SK-N-SH treated with all-trans-retinoic acid at 6 μM for 48 hours (cell line): ENCODE data around the gene SAP30.

Experiments used
- ATAC-seq: fragments of 200-7000 bp; cut with Tn5 transposase; 3 replicates; pipeline ENCODE4 v1.9.1; 2020; ENCODE audit warnings: mild to moderate bottlenecking, moderate library complexity
- ARNTL ChIP-seq: fragments of 450-650 bp; formaldehyde crosslinking; IDR thresholded peaks from 2 replicates; pipeline ENCODE4 v1.5.0; 2020; ENCODE audit warnings: low read depth, mild to moderate bottlenecking, moderate library complexity, borderline replicate concordance
- BACH2 ChIP-seq: fragments of 250-450 bp; sonication (Bioruptor Pico); IDR thresholded peaks from 2 replicates; pipeline ENCODE4 v1.9.0; 2021; ENCODE audit warnings: mild to moderate bottlenecking, borderline replicate concordance
- CREB5 ChIP-seq: fragments of 250-450 bp; sonication (Bioruptor Pico); IDR thresholded peaks from 2 replicates; pipeline ENCODE4 v1.5.1; 2020; ENCODE audit warnings: low read depth, mild to moderate bottlenecking, moderate library complexity
- CSDC2 ChIP-seq: fragments of 250-450 bp; sonication (Bioruptor Pico); IDR thresholded peaks from 2 replicates; pipeline ENCODE4 v1.5.0; 2020; ENCODE audit warnings: mild to moderate bottlenecking, moderate library complexity
- CSRNP3 ChIP-seq: fragments of 250-450 bp; sonication (Bioruptor Pico); IDR thresholded peaks from 2 replicates; pipeline ENCODE4 v1.5.1; 2021; ENCODE audit warnings: mild to moderate bottlenecking, moderate library complexity
- ESRRG ChIP-seq: fragments of 250-450 bp; sonication (Bioruptor Pico); IDR thresholded peaks from 2 replicates; pipeline ENCODE4 v1.6.1; 2021; ENCODE audit warnings: mild to moderate bottlenecking
- GLIS3 ChIP-seq: fragments of 250-450 bp; sonication (Bioruptor Pico); IDR thresholded peaks from 2 replicates; pipeline ENCODE4 v1.5.0; 2020; ENCODE audit warnings: mild to moderate bottlenecking, moderate library complexity
- ISL1 ChIP-seq: fragments of 250-450 bp; sonication (Bioruptor Pico); IDR thresholded peaks from 2 replicates; pipeline ENCODE4 v2.1.2; 2022; ENCODE audit warnings: mild to moderate bottlenecking, moderate library complexity
- OSR1 ChIP-seq: fragments of 250-450 bp; sonication (Bioruptor Pico); IDR thresholded peaks from 2 replicates; pipeline ENCODE4 v1.8.0; 2022; ENCODE audit warnings: moderate library complexity, mild to moderate bottlenecking, inconsistent platforms
- PATZ1 ChIP-seq: fragments of 250-450 bp; sonication (Bioruptor Pico); IDR thresholded peaks from 2 replicates; pipeline ENCODE4 v1.8.0; 2020; ENCODE audit warnings: mild to moderate bottlenecking, moderate library complexity, borderline replicate concordance
- PPARA ChIP-seq: fragments of 250-450 bp; sonication (Bioruptor Pico); IDR thresholded peaks from 2 replicates; pipeline ENCODE4 v1.5.0; 2020; ENCODE audit warnings: mild to moderate bottlenecking, borderline replicate concordance
- RARB ChIP-seq: fragments of 250-450 bp; sonication (Bioruptor Pico); IDR thresholded peaks from 2 replicates; pipeline ENCODE4 v1.8.0; 2021; ENCODE audit warnings: mild to moderate bottlenecking, moderate library complexity
- TCF4 ChIP-seq: fragments of 250-450 bp; sonication (Bioruptor Pico); IDR thresholded peaks from 2 replicates; pipeline ENCODE4 v1.8.0; 2021; ENCODE audit warnings: mild to moderate bottlenecking, moderate library complexity, borderline replicate concordance
- TOX ChIP-seq: fragments of 250-450 bp; sonication (Bioruptor Pico); IDR thresholded peaks from 2 replicates; pipeline ENCODE4 v1.8.0; 2021; ENCODE audit warnings: mild to moderate bottlenecking, moderate library complexity, borderline replicate concordance
- TSHZ2 ChIP-seq: fragments of 250-450 bp; sonication (Bioruptor Pico); IDR thresholded peaks from 2 replicates; pipeline ENCODE4 v1.5.0; 2020; ENCODE audit warnings: mild to moderate bottlenecking, moderate library complexity
- ZC3H10 ChIP-seq: fragments of 250-450 bp; sonication (Bioruptor Pico); IDR thresholded peaks from 2 replicates; pipeline ENCODE4 v1.5.1; 2021; ENCODE audit warnings: mild to moderate bottlenecking, moderate library complexity
- ZFP3 ChIP-seq: fragments of 250-450 bp; sonication (Bioruptor Pico); IDR thresholded peaks from 2 replicates; pipeline ENCODE4 v1.5.0; 2020; ENCODE audit warnings: mild to moderate bottlenecking, moderate library complexity
- ZFP30 ChIP-seq: fragments of 450-650 bp; formaldehyde crosslinking; IDR thresholded peaks from 2 replicates; pipeline ENCODE4 v1.5.0; 2022; ENCODE audit warnings: mild to moderate bottlenecking, moderate library complexity
- ZNF565 ChIP-seq: fragments of 450-650 bp; formaldehyde crosslinking; conservative IDR thresholded peaks from 2 replicates; pipeline ENCODE4 v1.5.0; 2020; ENCODE audit warnings: low read depth, mild to moderate bottlenecking, moderate library complexity
- ZNF70 ChIP-seq: fragments of 450-650 bp; formaldehyde crosslinking; IDR thresholded peaks from 2 replicates; pipeline ENCODE4 v1.5.0; 2020; ENCODE audit warnings: mild to moderate bottlenecking, moderate library complexity
- ZNF8 ChIP-seq: fragments of 450-650 bp; formaldehyde crosslinking; IDR thresholded peaks from 2 replicates; pipeline ENCODE4 v1.5.0; 2020; ENCODE audit warnings: mild to moderate bottlenecking, moderate library complexity

Gene SAP30

GRCh38 chr4:173405840-173406606 is 35.3 kb downstream of the SAP30 start (continued):
- TF ChIP-seq CREB5 (CRISPR knock-in tag) (no peak), CSDC2 (CRISPR knock-in tag) (no peak), ZNF70 (CRISPR knock-in tag) (no peak)

- ATAC-seq: no peak
Observed at GRCh38 chr4:173410079-173410478, 39.3 kb downstream of the SAP30 start.

GRCh38 chr4:173411106-173411693 is 40.4 kb downstream of the SAP30 start:
- ATAC-seq: no peak
- TF ChIP-seq CSDC2 (CRISPR knock-in tag) (no peak), CREB5 (CRISPR knock-in tag) (no peak), OSR1 (no peak), ESRRG (no peak), CSRNP3 (CRISPR knock-in tag) (no peak), RARB (CRISPR knock-in tag) (no peak), TSHZ2 (CRISPR knock-in tag) (no peak), ZNF70 (CRISPR knock-in tag) (no peak), ISL1 (CRISPR knock-in tag) (no peak), ZFP3 (CRISPR knock-in tag) (no peak), ZFP30 (CRISPR knock-in tag) (no peak), TOX (no peak), TCF4 (no peak), PPARA (no peak), BACH2 (no peak), ZNF8 (no peak)

More at GRCh38 chr4:173410079-173410478, 39.3 kb downstream of the SAP30 start:
- no peak for TF ChIP-seq ZNF8
- no peak for TF ChIP-seq ZFP3 (CRISPR knock-in tag)
- TF ChIP-seq CSDC2 (CRISPR knock-in tag): no peak
- no peak for TF ChIP-seq ARNTL (CRISPR knock-in tag)
- TF ChIP-seq OSR1: no peak
- no peak for TF ChIP-seq ESRRG
- TF ChIP-seq RARB (CRISPR knock-in tag): no peak
- TF ChIP-seq ISL1 (CRISPR knock-in tag): no peak
- no peak for TF ChIP-seq ZNF565

GRCh38 chr4:173413036-173413435 is 42.3 kb downstream of the SAP30 start:
- no peak for ATAC-seq
- TF ChIP-seq ZNF8: no peak
- TF ChIP-seq ZNF70 (CRISPR knock-in tag): no peak
- no peak for TF ChIP-seq TSHZ2 (CRISPR knock-in tag)
- no peak for TF ChIP-seq TOX
- no peak for TF ChIP-seq PATZ1 (CRISPR knock-in tag)
- TF ChIP-seq CSRNP3 (CRISPR knock-in tag): no peak
- TF ChIP-seq ZFP30 (CRISPR knock-in tag): no peak
- no peak for TF ChIP-seq BACH2
- no peak for TF ChIP-seq ZC3H10 (CRISPR knock-in tag)
- no peak for TF ChIP-seq PPARA
- TF ChIP-seq ARNTL (CRISPR knock-in tag): no peak
- no peak for TF ChIP-seq RARB (CRISPR knock-in tag)
- TF ChIP-seq GLIS3 (CRISPR knock-in tag): no peak
- TF ChIP-seq ESRRG: no peak
- no peak for TF ChIP-seq TCF4
